HepG2 (cell line): ENCODE results near the gene NFATC4. TPM values are rescaled to one million over a fixed set of nuclear protein-coding genes. Genes with fewer than 3 reads are reported as not detected.

Experiments used
- BCL6 ChIP-seq: IDR thresholded peaks from 2 replicates; pipeline ENCODE4 v1.6.1; 2016; ENCODE audit warnings: missing genetic modification reagents, missing compliant biosample characterization
- CTCF ChIP-seq: sonication (generic); formaldehyde crosslinking; IDR thresholded peaks from 2 replicates; pipeline ENCODE4 v1.5.0; 2020; ENCODE audit warnings: mild to moderate bottlenecking, missing genetic modification reagents, moderate library complexity
- DBP ChIP-seq: sonication (generic); formaldehyde crosslinking; IDR thresholded peaks from 2 replicates; pipeline ENCODE4 v1.4.0; 2020; ENCODE audit warnings: missing genetic modification reagents; ENCODE audit errors: not compliant biosample characterization
- ETV6 ChIP-seq: sonication (generic); formaldehyde crosslinking; conservative IDR thresholded peaks from 2 replicates; pipeline ENCODE4 v1.4.0; 2020; ENCODE audit warnings: missing genetic modification reagents
- FOXC1 ChIP-seq: sonication (generic); formaldehyde crosslinking; IDR thresholded peaks from 2 replicates; pipeline ENCODE4 v1.8.0; 2022; ENCODE audit warnings: mild to moderate bottlenecking, missing genetic modification reagents, borderline replicate concordance
- MED8 ChIP-seq: sonication (generic); formaldehyde crosslinking; IDR thresholded peaks from 2 replicates; pipeline ENCODE4 v1.8.1; 2023; ENCODE audit warnings: mild to moderate bottlenecking, missing genetic modification reagents; ENCODE audit not compliant: insufficient replicate concordance
- MZF1 ChIP-seq: sonication (generic); formaldehyde crosslinking; IDR thresholded peaks from 2 replicates; pipeline ENCODE4 v1.8.1; 2023; ENCODE audit warnings: mild to moderate bottlenecking, missing genetic modification reagents, borderline replicate concordance
- NFKBIZ ChIP-seq: IDR thresholded peaks from 2 replicates; pipeline ENCODE4 v1.6.1; 2018; ENCODE audit warnings: missing genetic modification reagents, missing compliant biosample characterization
- PBX2 ChIP-seq: IDR thresholded peaks from 2 replicates; pipeline ENCODE4 v1.6.1; 2016; ENCODE audit warnings: control low read depth
- PLRG1 ChIP-seq: fragments of 450-650 bp; conservative IDR thresholded peaks from 2 replicates; pipeline ENCODE4 v1.6.1; 2016
- POGZ ChIP-seq: sonication (generic); formaldehyde crosslinking; IDR thresholded peaks from 2 replicates; pipeline ENCODE4 v1.4.0; 2020; ENCODE audit warnings: mild to moderate bottlenecking, missing genetic modification reagents
- PRDM15 ChIP-seq: sonication (generic); formaldehyde crosslinking; IDR thresholded peaks from 2 replicates; pipeline ENCODE4 v1.4.0; 2020; ENCODE audit warnings: missing genetic modification reagents
- SMAD9 ChIP-seq: sonication (generic); formaldehyde crosslinking; IDR thresholded peaks from 2 replicates; pipeline ENCODE4 v1.5.1; 2020; ENCODE audit warnings: mild to moderate bottlenecking, missing genetic modification reagents
- ZBTB25 ChIP-seq: IDR thresholded peaks from 2 replicates; pipeline ENCODE4 v1.6.1; 2018; ENCODE audit warnings: missing genetic modification reagents
- ZMYM4 ChIP-seq: sonication (generic); formaldehyde crosslinking; IDR thresholded peaks from 2 replicates; pipeline ENCODE4 v1.8.1; 2023; ENCODE audit warnings: mild to moderate bottlenecking, missing genetic modification reagents
- ZNF263 ChIP-seq: sonication (generic); formaldehyde crosslinking; IDR thresholded peaks from 2 replicates; pipeline ENCODE4 v1.4.0; 2020; ENCODE audit warnings: missing genetic modification reagents
- ZNF317 ChIP-seq: sonication (generic); formaldehyde crosslinking; IDR thresholded peaks from 2 replicates; pipeline ENCODE4 v1.5.0; 2020; ENCODE audit warnings: mild to moderate bottlenecking, missing genetic modification reagents
- ZNF674 ChIP-seq: sonication (generic); formaldehyde crosslinking; IDR thresholded peaks from 2 replicates; pipeline ENCODE4 v1.5.0; 2020; ENCODE audit warnings: low read depth, mild to moderate bottlenecking, missing genetic modification reagents
- ZNF704 ChIP-seq: sonication (generic); formaldehyde crosslinking; IDR thresholded peaks from 2 replicates; pipeline ENCODE4 v1.8.1; 2023; ENCODE audit warnings: mild to moderate bottlenecking, inconsistent platforms, moderate library complexity, missing genetic modification reagents, borderline replicate concordance
- polyA plus RNA-seq, 8 experiments: library from polyadenylated mRNA; depleted of rRNA in 3 of 8; stranded (reverse) in 7 of 8; unstranded in 1 of 8; fragments of >200 nt; fragmentation: Illumina TruSeq in 4 of 8; extraction: Trizol in 4 of 8; gene quantifications; 2 replicates each; pipeline versions ENCODE4 v1.2.1 to v1.2.3, GENCODE V29; 2011 to 2016; ENCODE audit warnings: low read depth in 4 of 8, missing spikeins in 1 of 8, mixed read lengths in 1 of 8; ENCODE audit not compliant: insufficient read depth in 1 of 8
- total RNA-seq, 5 experiments: library from RNA; depleted of rRNA; stranded (reverse); fragments of >200 nt; fragmentation: Illumina TruSeq; extraction: Trizol; gene quantifications; 2 replicates each; pipeline ENCODE4 v1.2.3, GENCODE V29; 2016; ENCODE audit warnings: low read depth in 1 of 5

NFATC4 gene
- total and polyA plus RNA-seq, 2 of the 13 experiments (the other 11 are each of a cell fraction or from before 2014, with no cell fraction given) = 0.04 to 0.15 TPM

GRCh38 chr14:24422694-24423601 is 55.0 kb downstream of the NFATC4 start (continued):
- TF ChIP-seq PBX2 (CRISPR knock-in tag) (peak; percentile 63), ZMYM4 (CRISPR knock-in tag) (no peak), DBP (CRISPR knock-in tag) (no peak), PLRG1 (no peak), POGZ (CRISPR knock-in tag) (0 out of 2 replicates have a peak, but pooled peaks have one; percentile 11), BCL6 (CRISPR knock-in tag) (no peak), SMAD9 (CRISPR knock-in tag) (no peak), FOXC1 (CRISPR knock-in tag) (0 out of 2 replicates have a peak, but pooled peaks have one; percentile 15), ZBTB25 (CRISPR knock-in tag) (no peak), ETV6 (no peak), ZNF674 (CRISPR knock-in tag) (no peak), PRDM15 (CRISPR knock-in tag) (no peak), ZNF317 (peak; percentile 95), NFKBIZ (CRISPR knock-in tag) (no peak), ZNF704 (CRISPR knock-in tag) (no peak), ZNF263 (CRISPR knock-in tag) (0 out of 2 replicates have a peak, but pooled peaks have one; percentile 47), MED8 (no peak), MZF1 (CRISPR knock-in tag) (0 out of 2 replicates have a peak, but pooled peaks have one; percentile 20), CTCF (CRISPR knock-in tag) (no peak)
